ENCODE data around the gene PTPN12. TPM values are rescaled to one million over a fixed set of nuclear protein-coding genes. Genes with fewer than 3 reads are reported as not detected.

The PTPN12 gene
- total RNA-seq, 1 experiment from 2014 or later = 118 TPM

- H3K4me1 ChIP-seq (replicated peaks; ENCODE audit: insufficient read depth) = peaks cover 16% of the 10 kb centered on the region; the same call in 1 of the 2 replicates
- intact Hi-C loops (cut with micrococcal nuclease; ENCODE audit: unreplicated experiment) = no loop called here
- H3K9me2 ChIP-seq (ENCODE audit: insufficient read depth) = no peaks in the 10 kb centered on the region
- H3K4me2 ChIP-seq = 0 out of 2 replicates have a peak overlapping the region, but pooled peaks have one; percentile 5
- no peak for TF ChIP-seq CTCF (conservative IDR thresholded peaks at IDR 0.05)
- TF ChIP-seq EZH2 (IDR thresholded peaks at IDR 0.05; ENCODE audit: low read depth) = no peak
- no peak overlapping the region for H3K4me3 ChIP-seq
- H3K79me2 ChIP-seq (ENCODE audit: low read depth) = peaks cover 100% of the 10 kb centered on the region
- H4K20me1 ChIP-seq (ENCODE audit: insufficient read depth) = peaks cover 84% of the 10 kb centered on the region
- ChIA-PET POLR2A (ENCODE audit: unreplicated experiment) (interaction anchor here (0.7 kb wide), 2 partner anchors 13 to 236 kb away, joined by 3 to 7 read pairs; no protein-coding TSS in a partner anchor), CTCF (no interaction called here)
- no peak overlapping the region for H3K27ac ChIP-seq
- BruUV-seq (replicated peaks) = no TSS peak
- no peaks in the 10 kb centered on the region for H3K27me3 ChIP-seq (ENCODE audit: insufficient read depth, low read depth)
- H3F3A ChIP-seq (ENCODE audit: insufficient read depth, low read depth) = peaks cover 27% of the 10 kb centered on the region
- no peaks in the 10 kb centered on the region for H3K9me3 ChIP-seq (ENCODE audit: insufficient read depth, low read depth)
- H3K36me3 ChIP-seq (ENCODE audit: low read depth) = peaks cover 56% of the 10 kb centered on the region
- DNase-seq = no peak
- no peak overlapping the region for H2AFZ ChIP-seq
These were observed 12.2 kb downstream of the PTPN12 start for GRCh38 chr7:77549106-77549870.

- Histone ChIP-seq H3K27ac (no peak overlapping the region), H3K79me2 (ENCODE audit: low read depth) (peaks cover 100% of the 10 kb centered on the region), H4K20me1 (ENCODE audit: insufficient read depth) (peaks cover 92% of the 10 kb centered on the region), H3K27me3 (ENCODE audit: insufficient read depth, low read depth) (no peaks in the 10 kb centered on the region), H2AFZ (no peak overlapping the region), H3F3A (ENCODE audit: insufficient read depth, low read depth) (peaks cover 38% of the 10 kb centered on the region), H3K9me2 (ENCODE audit: insufficient read depth) (no peaks in the 10 kb centered on the region), H3K9me3 (ENCODE audit: insufficient read depth, low read depth) (no peaks in the 10 kb centered on the region), H3K36me3 (ENCODE audit: low read depth) (peaks cover 58% of the 10 kb centered on the region), H3K4me2 (no peak overlapping the region), H3K4me3 (no peak overlapping the region), H3K4me1 (replicated peaks; ENCODE audit: insufficient read depth) (0 out of 2 replicates have a peak, but pooled peaks cover 16% of the 10 kb centered on the region)
- no TSS peak for BruUV-seq (replicated peaks)
- DNase-seq = no peak
- POLR2A ChIA-PET (ENCODE audit: unreplicated experiment) = no interaction called here
- CTCF ChIA-PET = no interaction called here
- intact Hi-C loops (cut with micrococcal nuclease; ENCODE audit: unreplicated experiment) = no loop called here
- no peak for TF ChIP-seq EZH2 (IDR thresholded peaks at IDR 0.05; ENCODE audit: low read depth)
- TF ChIP-seq CTCF (conservative IDR thresholded peaks at IDR 0.05) = no peak
These were observed 13.5 kb downstream of the PTPN12 start for GRCh38 chr7:77550586-77550985.

- peaks cover 100% of the 10 kb centered on the region for H3K79me2 ChIP-seq (ENCODE audit: low read depth)
- TF ChIP-seq CTCF (conservative IDR thresholded peaks at IDR 0.05) (no peak), EZH2 (IDR thresholded peaks at IDR 0.05; ENCODE audit: low read depth) (no peak)
- no peaks in the 10 kb centered on the region for H3K9me3 ChIP-seq (ENCODE audit: insufficient read depth, low read depth)
- peak overlapping the region; percentile 3; the same call in 1 of the 2 replicates for H3K27ac ChIP-seq
- H3K27me3 ChIP-seq (ENCODE audit: insufficient read depth, low read depth) = no peaks in the 10 kb centered on the region
- BruUV-seq (replicated peaks) = no TSS peak
- H3K4me1 ChIP-seq (replicated peaks; ENCODE audit: insufficient read depth) = peaks cover 15% of the 10 kb centered on the region; the same call in 1 of the 2 replicates
- H3F3A ChIP-seq (ENCODE audit: insufficient read depth, low read depth) = peaks cover 38% of the 10 kb centered on the region
- intact Hi-C loops (cut with micrococcal nuclease; ENCODE audit: unreplicated experiment) = no loop called here
- H3K36me3 ChIP-seq (ENCODE audit: low read depth) = peaks cover 45% of the 10 kb centered on the region
- H3K4me3 ChIP-seq = no peak overlapping the region
- ChIA-PET CTCF (no interaction called here), POLR2A (ENCODE audit: unreplicated experiment) (no interaction called here)
- no peak overlapping the region for H3K4me2 ChIP-seq
- DNase-seq = no peak
- H2AFZ ChIP-seq = no peak overlapping the region
- peaks cover 95% of the 10 kb centered on the region for H4K20me1 ChIP-seq (ENCODE audit: insufficient read depth)
- H3K9me2 ChIP-seq (ENCODE audit: insufficient read depth) = no peaks in the 10 kb centered on the region
These were observed 16.0 kb downstream of the PTPN12 start for GRCh38 chr7:77553123-77553522.

All from PC-9 (cell line).